Measurements from ENCODE around the gene LGALS9. TPM values are rescaled to one million over a fixed set of nuclear protein-coding genes. Genes with fewer than 3 reads are reported as not detected.
A peak's percentile ranks its signal among the peaks of the same experiment; 100 is the strongest.
"Not testable (repeated sequence)": the region's sequence is repeated elsewhere in the genome, so short reads cannot be mapped to it uniquely, and the experiment has no call there.

The LGALS9 gene
- total and polyA plus RNA-seq, 9 of the 15 experiments (the other 6 are each of a cell fraction or from before 2014, with no cell fraction given): 0.45 to 6.9 (median 2.8) TPM

DNA sequence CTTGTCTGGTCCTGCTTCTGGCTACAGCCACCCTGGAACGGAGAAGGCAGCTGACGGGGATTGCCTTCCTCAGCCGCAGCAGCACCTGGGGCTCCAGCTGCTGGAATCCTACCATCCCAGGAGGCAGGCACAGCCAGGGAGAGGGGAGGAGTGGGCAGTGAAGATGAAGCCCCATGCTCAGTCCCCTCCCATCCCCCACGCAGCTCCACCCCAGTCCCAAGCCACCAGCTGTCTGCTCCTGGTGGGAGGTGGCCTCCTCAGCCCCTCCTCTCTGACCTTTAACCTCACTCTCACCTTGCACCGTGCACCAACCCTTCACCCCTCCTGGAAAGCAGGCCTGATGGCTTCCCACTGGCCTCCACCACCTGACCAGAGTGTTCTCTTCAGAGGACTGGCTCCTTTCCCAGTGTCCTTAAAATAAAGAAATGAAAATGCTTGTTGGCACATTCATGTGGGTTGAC is 18.2 kb downstream of the LGALS9 start:
- Histone ChIP-seq H3K4me1 (replicated peaks in 1 of 2; ENCODE audit: control insufficient read depth in 2 of 2, insufficient read depth in 2 of 2, low read length in 2 of 2) (peaks cover 13 to 26% of the 10 kb centered on the region in 2 experiments; a peak in 4 of 5 replicates), H3K9ac (ENCODE audit: insufficient read depth in 1 of 2, low read depth in 2 of 2, low read length in 2 of 2) (peak overlapping the region in 1 of 2 experiments; percentile 52; a peak in 1 of 4 replicates)
- H3K9me3 ChIP-seq (replicated peaks; ENCODE audit: control insufficient read depth, insufficient read depth, low read depth, low read length); H4K20me1 ChIP-seq (replicated peaks; ENCODE audit: control insufficient read depth, insufficient read depth, low read length); H3K27ac ChIP-seq (ENCODE audit: extremely low read depth, low read depth, low read length); H3K4me3 ChIP-seq; intact Hi-C loops (cut with micrococcal nuclease); H3K4me2 ChIP-seq (ENCODE audit: insufficient read depth, low read length); POLR2A ChIA-PET; CTCF ChIA-PET (ENCODE audit: low intra/inter-chr PET ratio); BruUV-seq (replicated peaks); H3K36me3 ChIP-seq (ENCODE audit: control insufficient read depth, insufficient read depth, low read length); H3K9me1 ChIP-seq (ENCODE audit: control insufficient read depth, insufficient read depth, low read length); H3K27me3 ChIP-seq (ENCODE audit: control insufficient read depth in 2 of 2, insufficient read depth in 2 of 2, low read length in 2 of 2); H2AFZ ChIP-seq (ENCODE audit: low read depth, low read length); H3K79me2 ChIP-seq (ENCODE audit: control insufficient read depth, insufficient read depth, low read length); in situ Hi-C loops (cut with MboI); FAIRE-seq; TF ChIP-seq NR2C2 (CRISPR knock-in tag; IDR thresholded peaks at IDR 0.05): not testable (repeated sequence)
- 57% methylated on average over 5 of the region's 5 CpGs for WGBS (ENCODE audit: insufficient coverage, low coverage, missing lambda C conversion rate)
- peak in 3 of 4 experiments; percentile 23 to 38 (median 28) for DNase-seq (ENCODE audit: extremely low read depth in 1 of 4, low spot score in 3 of 4)
- TF ChIP-seq, protein P1, sequence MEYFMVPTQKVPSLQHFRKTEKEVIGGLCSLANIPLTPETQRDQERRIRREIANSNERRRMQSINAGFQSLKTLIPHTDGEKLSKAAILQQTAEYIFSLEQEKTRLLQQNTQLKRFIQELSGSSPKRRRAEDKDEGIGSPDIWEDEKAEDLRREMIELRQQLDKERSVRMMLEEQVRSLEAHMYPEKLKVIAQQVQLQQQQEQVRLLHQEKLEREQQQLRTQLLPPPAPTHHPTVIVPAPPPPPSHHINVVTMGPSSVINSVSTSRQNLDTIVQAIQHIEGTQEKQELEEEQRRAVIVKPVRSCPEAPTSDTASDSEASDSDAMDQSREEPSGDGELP (CRISPR knock-in tag; IDR thresholded peaks at IDR 0.05; ENCODE audit: borderline replicate concordance): 0 out of 2 replicates have a peak, but pooled peaks have one; percentile 12
- TF ChIP-seq NR2C1 (IDR thresholded peaks at IDR 0.05): peak; percentile 79
- TF ChIP-seq NR2C1 (tag; IDR thresholded peaks at IDR 0.05): peak; percentile 77
- TF ChIP-seq NR2C2 (tag; IDR thresholded peaks at IDR 0.05): peak; percentile 36; the same call in 1 of the 2 replicates
- ATAC-seq: peak; percentile 31; the same call in 2 of the 3 replicates
